Endothelial cell of umbilical vein (primary cell): ENCODE data around the gene GAB2. TPM values are rescaled to one million over a fixed set of nuclear protein-coding genes. Genes with fewer than 3 reads are reported as not detected.
A peak's percentile ranks its signal among the peaks of the same experiment; 100 is the strongest.

Experiments
- BruUV-seq: library from RNA; stranded (reverse); fragments of 400-500 nt; replicated peaks from 2 replicates; lab custom pipeline; 2021; lab: Mats Ljungman, UMichigan
- CTCF ChIA-PET: fragments of 300-600, 350-600 bp; sonication (Branson Sonifier 250); formaldehyde crosslinking; loops from one replicate; lab custom pipeline; 2021; ENCODE audit warnings: antibody characterized with exemption, inconsistent platforms; lab: Charles Lee
- POLR2A ChIA-PET: fragments of 300-600, 350-600 bp; sonication (Branson Sonifier 250); formaldehyde crosslinking; loops from one replicate; lab custom pipeline; 2021; ENCODE audit warnings: antibody characterized with exemption, inconsistent platforms; lab: Charles Lee
- DNase-seq: peaks from one replicate; pipeline ENCODE4 v3.0.0-alpha.2; 2011; ENCODE audit warnings: low read depth, low spot score
- FAIRE-seq: peaks from 2 replicates; lab custom pipeline; 2011; peaks lifted over from hg19 to GRCh38; lab: Jason Lieb, UNC
- H2AFZ ChIP-seq: 2 replicates; pipeline ENCODE4 v1.6.0; 2012; ENCODE audit warnings: low read depth, low read length, control low read depth, inconsistent platforms
- H3K27ac ChIP-seq: 2 replicates; pipeline ENCODE4 v1.5.1; 2011; ENCODE audit warnings: low read depth, mild to moderate bottlenecking, control low read depth, low read length, moderate library complexity; ENCODE audit not compliant: insufficient read depth
- H3K27me3 ChIP-seq, 2 experiments: 2 replicates each; pipeline versions ENCODE4 v1.6.0 to v1.6.1; 2011; ENCODE audit warnings: low read length in 2 of 2, mixed read lengths in 1 of 2; ENCODE audit not compliant: control insufficient read depth in 2 of 2, insufficient read depth in 2 of 2
- H3K36me3 ChIP-seq, 2 experiments: 2 replicates in 1 of 2; 3 replicates in 1 of 2; pipeline ENCODE4 v1.5.1; 2011; ENCODE audit warnings: low read length in 2 of 2, mild to moderate bottlenecking in 1 of 2, moderate library complexity in 1 of 2; ENCODE audit not compliant: control insufficient read depth in 2 of 2, insufficient read depth in 2 of 2; ENCODE audit errors: extremely low read depth in 1 of 2
- H3K4me1 ChIP-seq: 3 replicates; pipeline ENCODE4 v1.5.1; 2011; ENCODE audit warnings: mild to moderate bottlenecking, low read length; ENCODE audit not compliant: control insufficient read depth, insufficient read depth; ENCODE audit errors: extremely low read depth
- H3K4me2 ChIP-seq: 2 replicates; pipeline ENCODE4 v1.6.1; 2011; ENCODE audit warnings: low read length, control low read depth, mixed read lengths; ENCODE audit not compliant: insufficient read depth
- H3K4me3 ChIP-seq, 3 experiments: fragments of 200-600 bp in 1 of 3; sonication (generic), shearing (Covaris generic) in 1 of 3; replicated peaks in 1 of 3; 2 replicates each; pipeline ENCODE4 v1.5.1; 2011 to 2016; ENCODE audit warnings: control low read depth in 3 of 3, low read length in 3 of 3, mild to moderate bottlenecking in 2 of 3, inconsistent platforms in 1 of 3, low read depth in 1 of 3, moderate library complexity in 1 of 3; ENCODE audit not compliant: insufficient read depth in 1 of 3
- H3K79me2 ChIP-seq: 2 replicates; pipeline ENCODE4 v1.6.0; 2012; ENCODE audit warnings: low read length, inconsistent platforms; ENCODE audit not compliant: control insufficient read depth, insufficient read depth
- H3K9ac ChIP-seq: replicated peaks from 2 replicates; pipeline ENCODE3; 2011; ENCODE audit warnings: low read length, control low read depth; ENCODE audit not compliant: insufficient read depth; ENCODE audit errors: extremely low read depth
- H3K9me1 ChIP-seq: replicated peaks from 3 replicates; pipeline ENCODE4 v1.6.0; 2011; ENCODE audit warnings: mild to moderate bottlenecking, low read length; ENCODE audit not compliant: control insufficient read depth, insufficient read depth; ENCODE audit errors: extremely low read depth
- H3K9me3 ChIP-seq: replicated peaks from 2 replicates; pipeline ENCODE4 v1.5.1; 2012; ENCODE audit warnings: low read length, inconsistent platforms; ENCODE audit not compliant: control insufficient read depth, insufficient read depth
- H4K20me1 ChIP-seq: replicated peaks from 2 replicates; pipeline ENCODE3; 2011; ENCODE audit warnings: mild to moderate bottlenecking, low read length; ENCODE audit not compliant: control insufficient read depth, insufficient read depth; ENCODE audit errors: extremely low read depth
- GATA2 ChIP-seq: IDR thresholded peaks from 2 replicates; pipeline ENCODE4 v1.7.0; 2011; ENCODE audit warnings: low read depth, mild to moderate bottlenecking, moderate library complexity, mixed read lengths, low read length; ENCODE audit not compliant: insufficient read length, insufficient read depth
- POLR2A ChIP-seq: IDR thresholded peaks from 2 replicates; pipeline ENCODE4 v1.6.1; 2012; ENCODE audit warnings: low read depth, mild to moderate bottlenecking, control low read depth, low read length
- POLR2AphosphoS5 ChIP-seq: IDR thresholded peaks from 2 replicates; pipeline ENCODE4 v1.6.1; 2012; ENCODE audit warnings: low read depth, mild to moderate bottlenecking, control low read depth, low read length, moderate library complexity; ENCODE audit not compliant: insufficient read depth
- dilution Hi-C: fragments of 300-500 bp; cut with MboI; formaldehyde crosslinking; loops from one replicate; pipeline ENCODE4 v1.15.0; 2019; ENCODE audit warnings: low sequenced_read_pairs; ENCODE audit not compliant: extremely low pct_ligation_motif_present
- intact Hi-C: fragments of 100-400 bp; cut with micrococcal nuclease; formaldehyde crosslinking; loops from one replicate; pipeline ENCODE4 v1.10.0; 2022
- polyA plus RNA-seq, 4 experiments: library from polyadenylated mRNA; depleted of rRNA in 3 of 4; stranded (reverse) in 3 of 4; unstranded in 1 of 4; fragments of >200 nt; gene quantifications; 2 replicates each; pipeline versions ENCODE4 v1.2.1 to v1.2.3, GENCODE V29; 2011 to 2012; ENCODE audit warnings: missing spikeins in 1 of 4
- total RNA-seq: library from RNA; stranded (reverse); gene quantifications from 2 replicates; pipeline ENCODE4 v1.2.3, GENCODE V29; 2021
- TF ChIP-seq, protein P1 (sequence below), 2 donors: IDR thresholded peaks; 1 replicate in 1 of 2; 2 replicates in 1 of 2; pipeline ENCODE4 v1.5.1; 2011; ENCODE audit warnings: low read length in 2 of 2, mild to moderate bottlenecking in 2 of 2, moderate library complexity in 2 of 2, control low read depth in 1 of 2, inconsistent platforms in 1 of 2, low read depth in 1 of 2; ENCODE audit not compliant: insufficient read depth in 1 of 2; ENCODE audit errors: extremely low read depth in 1 of 2

Gene GAB2
- total and polyA plus RNA-seq, 2 donors (not counting 3 experiments of a cell fraction or from before 2014, with no cell fraction given) = 19.6 to 39.6 TPM

DNA sequence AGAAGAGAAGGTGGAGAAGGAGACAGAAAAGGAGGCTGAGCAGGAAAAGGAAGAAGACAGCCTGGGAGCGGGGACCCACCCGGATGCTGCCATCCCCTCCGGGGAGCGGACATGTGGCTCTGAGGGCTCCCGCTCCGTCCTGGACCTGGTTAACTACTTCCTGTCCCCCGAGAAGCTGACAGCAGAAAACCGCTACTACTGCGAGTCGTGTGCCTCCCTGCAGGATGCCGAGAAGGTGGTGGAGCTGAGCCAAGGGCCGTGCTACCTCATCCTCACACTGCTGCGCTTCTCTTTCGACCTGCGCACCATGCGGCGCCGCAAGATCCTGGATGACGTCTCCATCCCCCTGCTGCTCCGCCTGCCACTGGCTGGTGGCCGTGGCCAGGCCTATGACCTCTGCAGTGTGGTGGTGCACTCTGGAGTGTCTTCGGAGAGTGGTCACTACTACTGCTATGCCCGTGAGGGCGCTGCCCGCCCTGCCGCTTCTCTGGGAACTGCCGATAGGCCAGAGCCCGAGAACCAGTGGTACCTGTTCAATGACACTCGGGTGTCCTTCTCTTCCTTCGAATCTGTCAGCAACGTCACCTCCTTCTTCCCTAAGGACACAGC, 207.5 kb downstream of the GAB2 start:
- Histone ChIP-seq H3K9ac (no peak overlapping the region), H3K79me2 (no peaks in the 10 kb centered on the region), H3K36me3 (peaks cover 4 to 23% of the 10 kb centered on the region in 2 experiments), H3K4me1 (no peaks in the 10 kb centered on the region), H3K9me1 (no peaks in the 10 kb centered on the region), H3K27me3 (no peaks in the 10 kb centered on the region), H3K27ac (no peak overlapping the region), H3K4me3 (no peak overlapping the region), H3K4me2 (no peak overlapping the region), H2AFZ (no peak overlapping the region), H3K9me3 (no peaks in the 10 kb centered on the region), H4K20me1 (no peaks in the 10 kb centered on the region)
- FAIRE-seq (no peak), DNase-seq (no peak)
- TF ChIP-seq, protein P1, sequence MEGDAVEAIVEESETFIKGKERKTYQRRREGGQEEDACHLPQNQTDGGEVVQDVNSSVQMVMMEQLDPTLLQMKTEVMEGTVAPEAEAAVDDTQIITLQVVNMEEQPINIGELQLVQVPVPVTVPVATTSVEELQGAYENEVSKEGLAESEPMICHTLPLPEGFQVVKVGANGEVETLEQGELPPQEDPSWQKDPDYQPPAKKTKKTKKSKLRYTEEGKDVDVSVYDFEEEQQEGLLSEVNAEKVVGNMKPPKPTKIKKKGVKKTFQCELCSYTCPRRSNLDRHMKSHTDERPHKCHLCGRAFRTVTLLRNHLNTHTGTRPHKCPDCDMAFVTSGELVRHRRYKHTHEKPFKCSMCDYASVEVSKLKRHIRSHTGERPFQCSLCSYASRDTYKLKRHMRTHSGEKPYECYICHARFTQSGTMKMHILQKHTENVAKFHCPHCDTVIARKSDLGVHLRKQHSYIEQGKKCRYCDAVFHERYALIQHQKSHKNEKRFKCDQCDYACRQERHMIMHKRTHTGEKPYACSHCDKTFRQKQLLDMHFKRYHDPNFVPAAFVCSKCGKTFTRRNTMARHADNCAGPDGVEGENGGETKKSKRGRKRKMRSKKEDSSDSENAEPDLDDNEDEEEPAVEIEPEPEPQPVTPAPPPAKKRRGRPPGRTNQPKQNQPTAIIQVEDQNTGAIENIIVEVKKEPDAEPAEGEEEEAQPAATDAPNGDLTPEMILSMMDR (IDR thresholded peaks at IDR 0.05; ENCODE audit: extremely low read depth in 1 of 2, insufficient read depth in 1 of 2, low read depth in 1 of 2, low read length in 2 of 2) = no peak
- TF ChIP-seq POLR2AphosphoS5 = peak; percentile 14
- peak; percentile 33 for TF ChIP-seq POLR2A
- ChIA-PET CTCF (no interaction called here), POLR2A (no interaction called here)
- BruUV-seq = no TSS peak
- dilution Hi-C loops (no loop called here), intact Hi-C loops (loop anchor here (5.0 kb wide), 1 partner anchor 73 kb away; the partner anchor contains the start of gene ALG8)

DNA sequence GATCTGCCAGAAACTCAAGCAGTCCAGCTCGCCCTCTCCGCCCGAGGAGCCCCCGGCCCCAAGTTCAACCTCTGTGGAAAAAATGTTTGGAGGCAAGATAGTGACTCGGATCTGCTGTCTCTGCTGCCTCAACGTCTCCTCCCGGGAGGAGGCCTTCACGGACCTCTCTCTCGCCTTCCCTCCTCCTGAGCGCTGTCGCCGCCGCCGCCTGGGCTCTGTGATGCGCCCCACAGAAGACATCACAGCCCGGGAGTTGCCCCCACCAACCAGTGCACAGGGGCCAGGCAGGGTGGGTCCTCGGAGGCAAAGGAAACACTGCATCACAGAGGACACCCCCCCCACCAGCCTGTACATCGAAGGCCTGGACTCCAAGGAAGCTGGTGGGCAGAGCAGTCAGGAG, 208.1 kb downstream of the GAB2 start:
- intact Hi-C loops = loop anchor here (5.0 kb wide), 1 partner anchor 72 kb away; the partner anchor contains the start of gene ALG8
- H3K9me1 ChIP-seq = no peaks in the 10 kb centered on the region
- no peak overlapping the region for H3K27ac ChIP-seq
- no peaks in the 10 kb centered on the region for H3K27me3 ChIP-seq
- no peak overlapping the region for H3K4me3 ChIP-seq
- DNase-seq (no peak), FAIRE-seq (no peak)
- POLR2A ChIA-PET = no interaction called here
- no peaks in the 10 kb centered on the region for H4K20me1 ChIP-seq
- peaks cover 0 to 23% of the 10 kb centered on the region in 2 experiments for H3K36me3 ChIP-seq
- H3K4me2 ChIP-seq = no peak overlapping the region
- no TSS peak for BruUV-seq
- no peak overlapping the region for H2AFZ ChIP-seq
- TF ChIP-seq GATA2 (no peak), POLR2AphosphoS5 (no peak)
- TF ChIP-seq, protein P1 (IDR thresholded peaks at IDR 0.05; ENCODE audit: extremely low read depth in 1 of 2, insufficient read depth in 1 of 2, low read depth in 1 of 2, low read length in 2 of 2) = no peak
- H3K79me2 ChIP-seq = no peaks in the 10 kb centered on the region
- CTCF ChIA-PET = interaction anchor here (0.6 kb wide), 1 partner anchor 355 kb away, joined by 4 read pairs; no protein-coding TSS in a partner anchor
- H3K9ac ChIP-seq = no peak overlapping the region
- H3K9me3 ChIP-seq = no peaks in the 10 kb centered on the region
- no peaks in the 10 kb centered on the region for H3K4me1 ChIP-seq
- dilution Hi-C loops = no loop called here
